PC-3 (cell line): ENCODE results near the gene ZNF385B.

Source experiments
- EZH2 ChIP-seq: fragments of 300-600 bp; sonication (generic); IDR thresholded peaks from one replicate; pipeline ENCODE4 v1.6.1; 2017; ENCODE audit warnings: antibody characterized with exemption, mild to moderate bottlenecking, low read length; ENCODE audit not compliant: unreplicated experiment
- TF ChIP-seq, protein P1 (sequence below): fragments of 300-600 bp; sonication (generic); conservative IDR thresholded peaks from 2 replicates; pipeline ENCODE4 v1.5.1; 2017; ENCODE audit warnings: antibody characterized with exemption, low read depth, mild to moderate bottlenecking, low read length

- TF ChIP-seq, protein P1, sequence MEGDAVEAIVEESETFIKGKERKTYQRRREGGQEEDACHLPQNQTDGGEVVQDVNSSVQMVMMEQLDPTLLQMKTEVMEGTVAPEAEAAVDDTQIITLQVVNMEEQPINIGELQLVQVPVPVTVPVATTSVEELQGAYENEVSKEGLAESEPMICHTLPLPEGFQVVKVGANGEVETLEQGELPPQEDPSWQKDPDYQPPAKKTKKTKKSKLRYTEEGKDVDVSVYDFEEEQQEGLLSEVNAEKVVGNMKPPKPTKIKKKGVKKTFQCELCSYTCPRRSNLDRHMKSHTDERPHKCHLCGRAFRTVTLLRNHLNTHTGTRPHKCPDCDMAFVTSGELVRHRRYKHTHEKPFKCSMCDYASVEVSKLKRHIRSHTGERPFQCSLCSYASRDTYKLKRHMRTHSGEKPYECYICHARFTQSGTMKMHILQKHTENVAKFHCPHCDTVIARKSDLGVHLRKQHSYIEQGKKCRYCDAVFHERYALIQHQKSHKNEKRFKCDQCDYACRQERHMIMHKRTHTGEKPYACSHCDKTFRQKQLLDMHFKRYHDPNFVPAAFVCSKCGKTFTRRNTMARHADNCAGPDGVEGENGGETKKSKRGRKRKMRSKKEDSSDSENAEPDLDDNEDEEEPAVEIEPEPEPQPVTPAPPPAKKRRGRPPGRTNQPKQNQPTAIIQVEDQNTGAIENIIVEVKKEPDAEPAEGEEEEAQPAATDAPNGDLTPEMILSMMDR, result peak; percentile 39; the same call in 1 of the 2 replicates
- TF ChIP-seq EZH2, result no peak
These were observed 266.1 kb downstream of the ZNF385B start for GRCh38 chr2:179595284-179595683.
